HL-60 (cell line): Measurements from ENCODE around the gene ST7.

ENCODE experiments used
- DNase-seq, 2 experiments: peaks; one replicate each; pipeline ENCODE4 v3.0.0-alpha.2; 2010 to 2020; ENCODE audit warnings: low read depth in 1 of 2, low spot score in 1 of 2
- H3K27ac ChIP-seq: fragments of 250-450 bp; sonication (Bioruptor Pico); replicated peaks from 2 replicates; pipeline ENCODE4 v1.5.1; 2020; ENCODE audit warnings: mild to moderate bottlenecking, moderate library complexity
- H3K27me3 ChIP-seq: fragments of 250-450 bp; sonication (Bioruptor Pico); 2 replicates; pipeline ENCODE4 v1.5.1; 2021; ENCODE audit warnings: mild to moderate bottlenecking, moderate library complexity; ENCODE audit not compliant: insufficient read depth, poor library complexity, severe bottlenecking
- H3K4me3 ChIP-seq: replicated peaks from 2 replicates; pipeline ENCODE4 v1.5.1; 2011; ENCODE audit warnings: mild to moderate bottlenecking, control low read depth, low read length; ENCODE audit not compliant: insufficient read depth
- CTCF ChIP-seq: IDR thresholded peaks from one replicate; pipeline ENCODE4 v1.5.1; 2011; ENCODE audit warnings: low read length, control low read depth, inconsistent platforms; ENCODE audit not compliant: insufficient read depth
- GABPA ChIP-seq: IDR thresholded peaks from 2 replicates; pipeline ENCODE4 v1.6.1; 2012; ENCODE audit warnings: low read depth
- POLR2AphosphoS5 ChIP-seq: IDR thresholded peaks from 2 replicates; pipeline ENCODE4 v1.6.1; 2012; ENCODE audit warnings: low read depth
- REST ChIP-seq: IDR thresholded peaks from 2 replicates; pipeline ENCODE4 v1.6.1; 2012; ENCODE audit warnings: low read depth; ENCODE audit not compliant: insufficient replicate concordance
- SPI1 ChIP-seq: IDR thresholded peaks from 2 replicates; pipeline ENCODE4 v1.6.1; 2012; ENCODE audit warnings: low read depth, mild to moderate bottlenecking, borderline replicate concordance

ST7 gene

DNA sequence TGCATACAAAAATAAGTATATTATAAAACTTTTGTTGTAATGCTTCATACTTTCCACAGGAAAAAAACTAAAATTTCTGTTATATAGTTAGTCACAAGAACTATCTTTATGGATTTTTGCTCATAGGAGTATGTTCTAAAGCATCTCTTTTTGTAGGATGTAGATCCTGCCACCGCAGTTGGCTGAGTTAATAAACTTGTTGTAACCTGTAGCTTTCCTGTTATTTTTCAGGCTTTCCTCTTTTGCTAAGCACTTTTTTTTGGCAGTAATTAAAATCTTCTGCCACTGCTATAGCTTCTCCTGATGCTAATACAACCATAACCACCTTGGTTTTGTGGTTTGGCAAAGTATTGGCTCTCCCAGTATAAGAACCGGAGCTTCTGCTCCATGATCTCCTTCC lies 309.2 kb downstream of the ST7 start:
- Histone ChIP-seq H3K27me3 (peaks cover 5% of the 10 kb centered on the region), H3K27ac (no peak overlapping the region), H3K4me3 (no peak overlapping the region)
- no peak for DNase-seq
- TF ChIP-seq SPI1 (no peak), REST (no peak), GABPA (no peak), CTCF (no peak), POLR2AphosphoS5 (no peak)

- DNase-seq: no peak
- TF ChIP-seq CTCF (no peak), POLR2AphosphoS5 (no peak), GABPA (no peak), REST (no peak), SPI1 (no peak)
- Histone ChIP-seq H3K4me3 (no peak overlapping the region), H3K27me3 (peaks cover 5% of the 10 kb centered on the region), H3K27ac (no peak overlapping the region)
These were observed 311.4 kb downstream of the ST7 start for GRCh38 chr7:117264716-117265115.

- no peak for TF ChIP-seq CTCF
- TF ChIP-seq POLR2AphosphoS5: no peak
- TF ChIP-seq SPI1: no peak
- no peak for TF ChIP-seq GABPA
- no peak for TF ChIP-seq REST
- H3K27ac ChIP-seq: no peak overlapping the region
- no peaks in the 10 kb centered on the region for H3K27me3 ChIP-seq
- DNase-seq: no peak
- no peak overlapping the region for H3K4me3 ChIP-seq
These were observed 316.1 kb downstream of the ST7 start for GRCh38 chr7:117269417-117269816.
